ENCODE data around the gene ASB2.

DNA sequence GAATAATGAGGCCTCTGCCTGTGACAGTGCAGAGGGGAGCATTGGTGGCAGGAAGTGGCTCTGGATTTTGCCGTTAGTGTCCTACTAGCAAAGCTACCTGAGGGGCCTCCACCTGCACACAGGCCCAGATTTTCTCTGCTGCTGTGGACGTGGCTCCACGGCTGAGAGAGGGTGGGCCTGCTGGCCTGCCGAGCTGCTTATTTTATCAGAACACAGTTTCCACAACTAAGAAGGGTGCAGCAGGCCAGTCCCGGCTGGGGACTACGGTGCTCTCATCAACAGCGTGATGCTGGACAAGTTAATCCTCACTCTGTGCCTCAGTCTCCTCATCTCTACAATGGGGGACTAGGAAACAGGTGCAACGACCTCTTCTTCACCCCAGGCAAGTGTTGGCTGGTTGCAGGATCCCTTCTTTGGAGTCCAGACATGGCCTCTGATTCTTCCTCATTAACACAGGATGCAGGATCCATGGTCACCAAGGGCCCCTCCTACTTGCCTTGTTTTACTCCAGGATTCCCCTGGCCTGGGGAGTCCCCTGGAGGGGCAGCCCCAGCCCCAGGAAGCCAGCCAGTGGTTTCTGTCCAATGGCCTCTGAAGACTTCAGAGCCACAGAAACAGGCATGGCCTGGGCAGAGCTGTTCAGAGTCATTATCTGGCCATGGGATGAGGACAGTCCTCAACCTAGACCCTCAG is 45.9 kb downstream of the ASB2 start:
- TF ChIP-seq YY1 (IDR thresholded peaks at IDR 0.05; ENCODE audit: insufficient read depth, insufficient read length), result no peak
- no peak for TF ChIP-seq SUZ12 (IDR thresholded peaks at IDR 0.05; ENCODE audit: extremely low read depth, insufficient read depth, insufficient read length)

Data from NT2/D1 (cell line).